HG02840 (cell line): ENCODE results near the gene MS4A3.
"Not testable (repeated sequence)": the region's sequence is repeated elsewhere in the genome, so short reads cannot be mapped to it uniquely, and the experiment has no call there.

Experiments
- ATAC-seq: cut with Tn5 transposase; IDR thresholded peaks from one replicate; pipeline ENCODE4 v1.9.1; 2021; ENCODE audit warnings: mild to moderate bottlenecking, moderate library complexity, moderate number of reproducible peaks; ENCODE audit not compliant: unreplicated experiment, low FRiP score

The MS4A3 gene

DNA sequence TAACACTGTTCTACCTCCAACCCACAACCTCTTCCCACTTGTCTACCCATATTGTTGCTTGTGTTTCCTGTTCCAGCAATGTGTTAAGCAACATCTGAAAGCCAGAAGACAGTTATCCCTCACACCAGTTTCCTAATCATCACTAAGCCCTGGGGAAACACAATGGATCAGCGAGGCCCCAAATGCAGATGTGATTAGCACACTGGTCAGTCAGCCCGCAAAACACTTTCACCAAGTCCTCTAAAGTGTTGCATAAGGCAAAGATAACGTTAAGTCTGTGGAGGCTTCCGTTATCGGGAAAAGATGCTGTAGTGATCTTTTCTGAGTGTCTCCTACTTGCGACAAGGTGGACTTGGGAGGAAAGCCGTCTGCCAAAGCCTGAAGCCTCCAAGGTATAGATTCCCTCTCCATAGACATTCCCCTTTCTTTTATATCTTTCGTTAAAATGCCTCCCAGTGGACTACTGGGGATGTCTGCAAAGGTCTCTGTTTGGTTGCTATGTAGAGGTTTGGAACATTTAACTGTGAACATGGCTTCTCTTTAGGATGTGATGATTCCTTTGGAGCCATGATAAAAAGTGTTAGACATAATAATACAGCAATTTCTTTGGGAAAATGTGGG, at the start of gene MS4A3:
MS4A3 (plus strand) TSS at position 317 of the 621 bp plus-strand sequence. CDS start 4,496 bp downstream, outside the sequence.
- no peak for ATAC-seq

DNA sequence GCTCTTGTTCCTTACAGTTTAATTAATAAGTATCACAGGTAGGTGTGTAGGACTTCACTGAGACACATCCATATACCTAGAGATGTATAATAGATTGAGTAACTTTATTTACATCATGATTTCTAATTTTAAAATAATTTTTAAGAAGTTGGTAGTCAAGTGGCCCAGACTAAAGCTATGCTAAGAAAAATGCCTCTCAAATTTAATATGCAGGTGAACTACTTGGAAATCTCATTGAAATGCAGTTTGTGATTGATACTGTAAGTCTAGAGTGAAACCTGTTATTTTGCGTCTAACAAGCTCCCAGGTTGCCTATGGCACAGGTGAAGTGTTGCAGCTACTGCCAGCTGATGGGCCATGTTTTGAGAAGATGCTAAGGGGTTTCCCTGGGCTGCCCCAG, 39.6 kb upstream of the MS4A3 start, which contains the start of gene OOSP4B:
OOSP4B (plus strand) TSS at position 301 of the 400 bp plus-strand sequence.
- ATAC-seq: no peak

DNA sequence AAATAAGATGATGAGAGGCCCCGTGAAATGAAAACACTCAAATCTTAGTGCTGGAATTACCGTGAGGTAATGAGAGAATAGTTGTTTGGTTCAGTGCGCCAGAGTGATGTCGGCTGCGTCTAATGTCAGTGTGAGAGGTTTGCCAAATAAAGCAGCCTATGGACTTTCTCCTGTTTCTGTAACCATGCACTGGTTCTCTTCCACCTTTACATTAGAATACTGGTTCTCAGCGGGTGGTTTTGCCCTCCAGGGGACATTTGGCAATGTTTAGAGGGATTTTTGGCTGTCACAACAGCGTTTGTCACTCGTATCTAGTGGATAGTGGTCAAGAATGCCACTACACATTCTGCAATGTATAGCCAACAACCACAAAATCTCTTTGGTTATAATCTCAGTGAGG, 38.4 kb upstream of the MS4A3 start:
- ATAC-seq: no peak

GRCh38 chr11:60020376-60020775, 36.1 kb upstream of the MS4A3 start:
- ATAC-seq: not testable (repeated sequence)

DNA sequence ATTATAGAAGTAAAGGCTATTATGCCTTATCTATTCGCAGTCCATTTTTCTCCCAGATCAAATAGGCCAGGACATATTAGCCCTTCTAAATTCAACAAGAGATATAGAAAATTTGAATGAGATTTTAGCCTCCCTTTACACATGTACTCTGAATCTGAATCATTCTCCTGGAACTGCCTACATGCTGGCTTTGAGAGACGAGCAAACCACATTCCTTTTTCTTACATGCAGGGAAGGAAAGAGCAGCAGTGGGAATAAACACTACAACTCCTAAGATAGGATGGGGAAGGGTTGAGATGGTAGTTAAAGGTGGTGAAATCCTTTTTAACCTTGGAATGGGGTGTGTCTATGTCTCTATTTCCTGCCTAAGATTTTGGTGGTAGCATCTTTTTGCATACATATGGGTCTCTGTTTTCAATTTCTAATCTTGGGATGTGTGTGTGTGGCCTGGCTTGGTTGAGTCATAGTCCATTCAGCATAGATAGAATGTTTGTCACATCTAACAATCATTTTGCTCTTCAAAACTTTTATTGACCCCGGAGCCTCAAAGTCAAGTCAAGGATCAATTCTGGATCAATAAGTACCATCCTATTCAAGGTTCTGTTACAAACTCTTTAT, 27.3 kb upstream of the MS4A3 start:
- ATAC-seq: no peak

- ATAC-seq: no peak
Observed at GRCh38 chr11:60040109-60040508, 16.4 kb upstream of the MS4A3 start, which contains the start of gene OOSP2. Gene OOSP2, plus strand, starts transcription at chr11:60040409. Its CDS starts 51 bp downstream, at chr11:60040460.

GRCh38 chr11:60050422-60050821, 6.0 kb upstream of the MS4A3 start:
- not testable (repeated sequence) for ATAC-seq

GRCh38 chr11:60050839-60051238, 5.6 kb upstream of the MS4A3 start:
- ATAC-seq: not testable (repeated sequence)

- ATAC-seq: no peak
Observed at GRCh38 chr11:60059052-60059451, 2.6 kb downstream of the MS4A3 start.

DNA sequence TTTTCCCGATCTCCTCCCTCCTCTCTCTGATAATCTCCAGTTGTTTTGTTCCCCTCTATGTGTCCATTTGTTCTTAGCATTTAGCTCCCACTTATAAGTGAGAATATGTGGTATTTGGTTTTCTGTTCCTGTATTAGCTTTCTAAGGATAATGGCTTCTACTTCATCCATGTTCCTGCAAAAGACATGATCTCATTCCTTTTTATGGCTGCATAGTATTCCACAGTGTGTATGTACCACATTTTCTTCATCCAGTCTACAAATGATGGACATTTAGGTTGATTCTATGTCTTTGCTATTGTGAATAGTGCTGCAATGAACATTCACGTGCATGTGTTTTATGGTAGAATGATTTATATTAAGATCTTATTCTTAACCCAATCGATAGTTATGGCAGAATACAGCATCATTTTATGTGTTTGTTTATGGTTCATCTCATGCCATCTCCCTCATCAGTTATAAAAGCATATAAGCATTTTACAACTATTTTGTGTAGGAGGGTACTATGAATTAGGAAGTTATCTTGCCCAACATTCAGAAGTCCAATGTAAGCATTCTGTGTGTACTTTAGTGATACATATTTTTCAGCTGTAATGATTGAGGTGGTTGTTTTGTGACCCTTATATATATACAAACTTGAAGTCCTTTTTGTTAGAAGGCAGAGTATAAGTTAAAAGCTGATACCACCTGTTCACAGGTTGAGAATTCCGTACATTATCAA, 3.2 kb downstream of the MS4A3 start:
- ATAC-seq: no peak

DNA sequence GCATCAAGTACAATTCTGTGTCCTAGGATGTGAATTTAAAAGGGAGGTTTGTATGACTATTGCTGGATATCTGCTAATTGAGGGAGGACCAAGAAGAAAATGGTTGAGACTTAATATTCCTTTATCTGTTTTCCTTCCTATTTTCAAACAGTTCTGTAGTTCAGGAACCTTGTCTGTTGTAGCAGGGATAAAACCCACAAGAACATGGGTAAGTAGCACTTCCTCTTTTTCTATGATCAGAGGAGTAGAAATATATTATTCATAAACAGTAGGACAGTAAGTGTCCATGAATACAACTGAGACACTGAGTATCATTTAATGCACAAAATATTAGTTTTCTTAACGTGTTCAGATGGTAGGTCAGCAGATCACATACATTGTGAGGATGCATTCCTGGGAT, 7.6 kb downstream of the MS4A3 start:
- ATAC-seq: no peak

- no peak for ATAC-seq
Observed at GRCh38 chr11:60065801-60066200, 9.3 kb downstream of the MS4A3 start.

- no peak for ATAC-seq
Observed at GRCh38 chr11:60069450-60069849, 13.0 kb downstream of the MS4A3 start.

GRCh38 chr11:60071644-60072043, 15.2 kb downstream of the MS4A3 start:
- ATAC-seq: not testable (repeated sequence)

DNA sequence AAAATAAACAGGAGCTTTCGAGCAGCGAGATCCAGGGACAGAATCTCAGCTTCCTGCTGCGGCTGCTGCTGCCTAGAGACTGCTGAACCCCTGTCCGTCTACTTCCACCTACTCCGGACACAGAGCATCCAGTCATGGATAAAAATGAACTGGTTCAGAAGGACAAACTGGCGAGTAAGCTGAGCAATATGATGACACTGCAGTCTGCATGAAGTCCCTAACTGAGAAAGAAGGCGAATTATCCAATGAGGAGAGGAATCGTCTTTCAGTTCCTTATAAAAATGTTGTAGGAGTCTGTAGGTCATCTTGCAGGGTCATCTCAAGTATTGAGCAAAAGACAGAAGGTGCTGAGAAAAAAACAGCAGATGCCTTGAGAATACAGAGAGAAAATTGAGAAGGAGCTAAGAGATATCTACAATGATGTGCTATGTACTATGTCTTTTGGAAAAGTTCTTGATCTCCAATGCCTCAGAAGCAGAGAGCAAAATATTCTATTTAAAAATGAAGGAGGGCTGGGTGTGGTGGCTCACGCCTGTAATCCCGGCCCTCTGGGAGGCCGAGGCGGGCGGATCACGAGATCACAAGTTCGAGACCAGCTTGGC, 20.9 kb downstream of the MS4A3 start:
- ATAC-seq: no peak

DNA sequence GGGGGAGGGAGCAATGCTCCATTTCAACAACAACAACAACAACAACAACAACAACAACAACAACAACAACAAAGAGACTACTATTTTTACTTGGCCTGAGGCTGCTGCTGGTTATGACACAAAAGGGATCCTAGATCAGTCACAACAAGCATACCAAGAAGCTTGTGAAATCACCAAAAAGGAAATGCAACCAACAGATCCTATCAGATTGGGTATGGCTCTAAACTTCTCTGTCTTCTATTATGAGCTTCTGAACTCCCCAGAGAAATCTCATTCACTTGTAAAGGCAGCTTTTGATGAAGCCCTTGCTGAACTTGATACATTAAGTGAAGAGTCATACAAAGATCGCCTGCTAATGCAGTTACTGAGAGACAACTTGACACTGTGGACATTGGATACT, 21.5 kb downstream of the MS4A3 start:
- no peak for ATAC-seq

DNA sequence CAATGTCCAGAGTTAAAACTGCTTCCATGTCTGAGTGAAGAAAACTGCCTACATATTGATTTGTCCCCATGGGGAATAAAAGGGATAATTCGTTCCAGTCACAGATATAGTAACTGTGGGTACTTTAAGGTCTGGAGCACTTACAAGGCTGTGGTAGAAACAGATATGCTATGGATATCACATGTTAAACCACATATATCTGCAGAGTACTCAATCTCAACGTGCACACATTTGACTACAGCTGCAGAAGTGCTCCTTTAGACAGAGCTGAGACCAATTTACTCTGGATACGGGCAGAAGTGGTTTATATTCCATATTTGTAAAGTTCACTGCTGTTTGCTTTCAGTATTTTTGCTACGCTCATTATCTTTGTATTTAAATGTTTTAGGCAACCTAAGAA, 22.3 kb downstream of the MS4A3 start:
- ATAC-seq: no peak

DNA sequence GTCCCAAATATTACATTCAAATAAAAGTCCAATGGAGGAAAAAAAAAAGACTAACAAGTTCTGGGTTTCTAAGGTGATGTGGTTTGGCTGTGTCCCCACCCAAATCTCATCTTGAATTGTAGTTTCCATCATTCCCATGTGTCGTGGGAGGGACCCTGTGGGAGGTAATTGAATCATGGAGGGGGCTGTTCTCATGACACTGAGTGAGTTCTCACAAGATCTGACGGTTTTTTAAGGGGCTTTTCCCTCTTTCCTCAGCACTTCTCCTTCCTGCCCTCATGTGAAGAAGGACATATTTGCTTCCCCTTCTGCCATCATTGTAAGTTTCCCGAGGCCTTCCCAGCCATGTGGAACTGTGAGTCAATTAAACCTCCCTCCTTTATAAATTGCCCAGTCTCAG, 24.1 kb downstream of the MS4A3 start:
- ATAC-seq: no peak

GRCh38 chr11:60084631-60085273, 28.3 kb downstream of the MS4A3 start:
- ATAC-seq: no peak

- ATAC-seq: no peak
Observed at GRCh38 chr11:60085909-60086308, 29.4 kb downstream of the MS4A3 start.

- ATAC-seq: no peak
Observed at GRCh38 chr11:60087239-60087638, 30.8 kb downstream of the MS4A3 start.
